Measurements from ENCODE around the gene TPI1.

The TPI1 gene

GRCh38 chr12:6912164-6912935 is 45.0 kb downstream of the TPI1 start:
- DNase-seq (ENCODE audit: low read depth): no peak
- TF ChIP-seq CTCF (IDR thresholded peaks at IDR 0.05; ENCODE audit: control insufficient read depth, extremely low read depth, insufficient read depth): no peak
- H3K4me3 ChIP-seq (ENCODE audit: low read depth, low read length): no peak overlapping the region

GRCh38 chr12:6914246-6914946 is 47.1 kb downstream of the TPI1 start, which contains the start of gene ENO2:
Gene ENO2, plus strand, starts transcription at chr12:6914580. Its CDS starts 1,253 bp downstream, at chr12:6915833.
- H3K4me3 ChIP-seq (ENCODE audit: low read depth, low read length): peak within 1 kb of the TSS; percentile 60
- no peak for DNase-seq (ENCODE audit: low read depth)
- TF ChIP-seq CTCF (IDR thresholded peaks at IDR 0.05; ENCODE audit: control insufficient read depth, extremely low read depth, insufficient read depth): no peak

- no peak for TF ChIP-seq CTCF (IDR thresholded peaks at IDR 0.05; ENCODE audit: control insufficient read depth, extremely low read depth, insufficient read depth)
- peak overlapping the region; percentile 60 for H3K4me3 ChIP-seq (ENCODE audit: low read depth, low read length)
- DNase-seq (ENCODE audit: low read depth): no peak
These were observed 47.8 kb downstream of the TPI1 start for GRCh38 chr12:6914947-6915788.

- DNase-seq (ENCODE audit: low read depth): no peak
- no peak for TF ChIP-seq CTCF (IDR thresholded peaks at IDR 0.05; ENCODE audit: control insufficient read depth, extremely low read depth, insufficient read depth)
- H3K4me3 ChIP-seq (ENCODE audit: low read depth, low read length): no peak overlapping the region
These were observed 48.5 kb downstream of the TPI1 start for GRCh38 chr12:6915789-6916285.

- no peak overlapping the region for H3K4me3 ChIP-seq (ENCODE audit: low read depth, low read length)
- DNase-seq (ENCODE audit: low read depth): no peak
- TF ChIP-seq CTCF (IDR thresholded peaks at IDR 0.05; ENCODE audit: control insufficient read depth, extremely low read depth, insufficient read depth): no peak
These were observed 49.3 kb downstream of the TPI1 start for GRCh38 chr12:6916426-6917200.

Measured in LNCaP clone FGC (cell line).